Activated naive CD4-positive, alpha-beta T cell treated with anti-CD3 and anti-CD28 coated beads for 36 hours (primary cell): ENCODE data around the gene RFC4. TPM values are rescaled to one million over a fixed set of nuclear protein-coding genes. Genes with fewer than 3 reads are reported as not detected.
A peak's percentile ranks its signal among the peaks of the same experiment; 100 is the strongest.

ENCODE experiments used
- CTCF ChIA-PET: fragments of 350-600 bp; sonication (Branson Sonifier 250); formaldehyde crosslinking; loops from one replicate; lab custom pipeline; 2021; ENCODE audit warnings: antibody characterized with exemption; lab: Charles Lee
- DNase-seq: peaks from one replicate; pipeline ENCODE4 v3.0.0-alpha.2; 2020
- H3K27ac Mint-ChIP-seq: one replicate; pipeline ENCODE4 v1.8.0; 2021; ENCODE audit warnings: mild to moderate bottlenecking, mixed read lengths
- H3K27me3 Mint-ChIP-seq: one replicate; pipeline ENCODE4 v1.8.0; 2021; ENCODE audit warnings: low read depth, mixed read lengths
- H3K36me3 Mint-ChIP-seq: one replicate; pipeline ENCODE4 v1.8.0; 2021; ENCODE audit warnings: low read depth, mixed read lengths
- H3K4me1 Mint-ChIP-seq: one replicate; pipeline ENCODE4 v1.8.0; 2021; ENCODE audit warnings: low read depth, mixed read lengths
- H3K4me3 Mint-ChIP-seq: one replicate; pipeline ENCODE4 v1.8.0; 2021; ENCODE audit warnings: mild to moderate bottlenecking, moderate library complexity, mixed read lengths
- H3K9me3 Mint-ChIP-seq: one replicate; pipeline ENCODE4 v1.8.0; 2021; ENCODE audit warnings: mixed read lengths
- intact Hi-C: fragments of 100-400 bp; cut with micrococcal nuclease; formaldehyde crosslinking; loops from one replicate; pipeline ENCODE4 v1.15.1; 2023
- total RNA-seq, 2 experiments: library from RNA; stranded (reverse); gene quantifications; one replicate each; pipeline ENCODE4 v1.2.3, GENCODE V29; 2021

The RFC4 gene
- total RNA-seq, 2 experiments from 2014 or later = 135 to 136 TPM

DNA sequence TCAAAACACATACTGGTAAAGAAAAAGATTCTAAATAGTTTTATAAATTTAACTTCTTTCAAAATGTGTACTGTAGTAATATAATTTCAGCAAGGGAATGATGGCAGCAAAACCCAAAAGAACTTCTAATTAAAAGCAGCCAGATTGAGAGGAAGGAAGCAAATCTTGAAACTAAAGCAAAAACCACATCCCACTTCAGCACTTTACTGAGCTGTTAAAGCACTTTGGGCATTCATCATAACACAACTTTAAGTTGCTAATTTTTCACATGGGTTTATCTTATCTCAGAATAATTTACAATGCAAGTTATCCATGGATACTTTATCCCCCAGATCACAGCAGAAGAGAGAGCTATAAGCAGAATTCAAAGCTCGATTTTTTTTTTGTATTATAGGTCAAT lies 6.0 kb downstream of the RFC4 start:
- H3K27ac Mint-ChIP-seq = no peak overlapping the region
- no peaks in the 10 kb centered on the region for H3K9me3 Mint-ChIP-seq
- H3K36me3 Mint-ChIP-seq = peaks cover 61% of the 10 kb centered on the region
- no peaks in the 10 kb centered on the region for H3K27me3 Mint-ChIP-seq
- DNase-seq = no peak
- CTCF ChIA-PET = interaction anchor here (1.0 kb wide), 1 partner anchor 22 kb away, joined by 3 read pairs; no protein-coding TSS in a partner anchor
- H3K4me3 Mint-ChIP-seq = no peak overlapping the region
- peaks cover 21% of the 10 kb centered on the region for H3K4me1 Mint-ChIP-seq
- intact Hi-C loops = no loop called here

GRCh38 chr3:186798239-186798874 lies 7.9 kb downstream of the RFC4 start:
- H3K4me3 Mint-ChIP-seq = no peak overlapping the region
- CTCF ChIA-PET = interaction anchor here (1.1 to 1.5 kb wide), 3 partner anchors 23 to 352 kb away, joined by 4 to 5 read pairs (median 4); no protein-coding TSS in a partner anchor
- intact Hi-C loops = no loop called here
- H3K27ac Mint-ChIP-seq = no peak overlapping the region
- DNase-seq = no peak
- H3K27me3 Mint-ChIP-seq = no peaks in the 10 kb centered on the region
- H3K36me3 Mint-ChIP-seq = peaks cover 66% of the 10 kb centered on the region
- H3K4me1 Mint-ChIP-seq = peaks cover 13% of the 10 kb centered on the region
- no peaks in the 10 kb centered on the region for H3K9me3 Mint-ChIP-seq

DNA sequence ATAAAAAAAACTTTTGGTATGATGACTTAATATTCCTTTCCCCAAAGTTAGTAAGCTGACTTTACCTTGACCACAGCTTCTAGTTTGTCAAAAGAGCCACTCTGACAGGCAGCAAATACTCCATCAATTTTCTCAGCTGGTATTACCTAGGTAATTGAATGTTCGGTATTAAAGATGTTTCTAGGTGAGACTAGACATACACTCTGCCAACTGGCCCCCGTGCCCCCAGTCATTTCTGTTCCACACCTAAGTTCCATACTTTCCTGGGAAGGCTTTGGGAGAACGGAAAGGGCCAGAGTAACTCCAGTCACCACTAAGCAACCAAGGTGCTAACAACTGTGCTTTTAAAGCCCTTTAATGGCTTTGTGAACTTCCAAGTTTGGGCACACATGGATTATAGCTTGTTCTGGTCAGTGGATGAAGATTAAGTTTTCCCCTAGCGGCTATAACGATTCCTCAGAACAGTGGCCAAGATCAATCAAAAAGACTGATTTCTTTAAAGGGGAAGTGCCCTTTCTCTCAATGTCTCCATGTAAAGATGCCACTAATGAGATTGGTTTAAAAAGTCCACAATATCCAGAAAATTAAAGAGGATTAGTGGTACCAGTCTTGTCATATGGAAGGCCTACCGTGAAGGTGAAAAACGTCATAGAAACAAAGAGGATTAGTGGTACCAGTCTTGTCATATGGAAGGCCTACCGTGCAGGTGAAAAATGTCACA lies 15.9 kb downstream of the RFC4 start:
- CTCF ChIA-PET = no interaction called here
- Mint-ChIP-seq H3K9me3 (no peaks in the 10 kb centered on the region), H3K27ac (peak overlapping the region; percentile 56), H3K4me3 (no peak overlapping the region), H3K27me3 (no peaks in the 10 kb centered on the region), H3K4me1 (peaks cover 39% of the 10 kb centered on the region), H3K36me3 (peaks cover 62% of the 10 kb centered on the region)
- intact Hi-C loops = no loop called here
- no peak for DNase-seq

- Mint-ChIP-seq H3K27me3 (no peaks in the 10 kb centered on the region), H3K27ac (peak overlapping the region; percentile 6), H3K9me3 (no peaks in the 10 kb centered on the region), H3K4me1 (peaks cover 39% of the 10 kb centered on the region), H3K36me3 (peaks cover 67% of the 10 kb centered on the region), H3K4me3 (peak overlapping the region; percentile 20)
- no peak for DNase-seq
- CTCF ChIA-PET = no interaction called here
- intact Hi-C loops = no loop called here
Observed at GRCh38 chr3:186789554-186790260, 16.6 kb downstream of the RFC4 start.

DNA sequence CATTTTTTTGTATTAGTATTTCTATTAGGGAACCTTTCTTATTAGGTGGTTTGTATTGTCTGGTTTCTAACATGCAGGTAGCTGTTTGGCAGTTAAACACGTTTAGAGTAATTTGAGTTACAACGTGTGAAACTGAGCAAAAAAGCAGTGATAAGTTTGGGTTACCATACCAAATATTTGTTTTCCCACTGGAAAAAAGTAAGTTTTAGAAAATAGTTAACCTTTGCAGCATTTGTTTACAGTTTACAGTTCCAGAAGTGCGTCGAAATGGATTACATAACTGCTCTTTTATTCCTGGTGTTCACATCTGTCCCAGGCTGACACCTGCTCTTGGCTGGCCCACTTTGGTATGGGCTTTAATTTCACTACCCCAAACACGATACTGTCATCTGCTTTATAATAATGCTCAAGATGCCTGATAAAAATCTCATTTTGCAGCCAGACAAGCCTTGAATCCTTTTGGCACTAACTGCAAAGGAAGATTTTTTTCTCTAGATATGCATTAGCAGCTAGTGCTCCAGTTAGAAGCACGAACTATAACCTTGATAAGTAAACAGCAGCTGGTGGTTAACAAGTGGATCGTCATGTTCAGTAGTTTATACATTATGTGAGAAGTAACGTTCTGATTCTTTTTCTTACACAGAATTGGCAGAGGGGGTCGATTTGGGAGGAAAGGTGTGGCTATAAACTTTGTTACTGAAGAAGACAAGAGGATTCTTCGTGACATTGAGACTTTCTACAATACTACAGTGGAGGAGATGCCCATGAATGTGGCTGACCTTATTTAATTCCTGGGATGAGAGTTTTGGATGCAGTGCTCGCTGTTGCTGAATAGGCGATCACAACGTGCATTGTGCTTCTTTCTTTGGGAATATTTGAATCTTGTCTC lies 17.6 kb downstream of the RFC4 start:
- Mint-ChIP-seq H3K36me3 (peaks cover 67% of the 10 kb centered on the region), H3K4me1 (peaks cover 39% of the 10 kb centered on the region), H3K4me3 (peak overlapping the region; percentile 99), H3K27ac (peak overlapping the region; percentile 6), H3K27me3 (no peaks in the 10 kb centered on the region), H3K9me3 (no peaks in the 10 kb centered on the region)
- no peak for DNase-seq
- CTCF ChIA-PET = no interaction called here
- intact Hi-C loops = no loop called here

DNA sequence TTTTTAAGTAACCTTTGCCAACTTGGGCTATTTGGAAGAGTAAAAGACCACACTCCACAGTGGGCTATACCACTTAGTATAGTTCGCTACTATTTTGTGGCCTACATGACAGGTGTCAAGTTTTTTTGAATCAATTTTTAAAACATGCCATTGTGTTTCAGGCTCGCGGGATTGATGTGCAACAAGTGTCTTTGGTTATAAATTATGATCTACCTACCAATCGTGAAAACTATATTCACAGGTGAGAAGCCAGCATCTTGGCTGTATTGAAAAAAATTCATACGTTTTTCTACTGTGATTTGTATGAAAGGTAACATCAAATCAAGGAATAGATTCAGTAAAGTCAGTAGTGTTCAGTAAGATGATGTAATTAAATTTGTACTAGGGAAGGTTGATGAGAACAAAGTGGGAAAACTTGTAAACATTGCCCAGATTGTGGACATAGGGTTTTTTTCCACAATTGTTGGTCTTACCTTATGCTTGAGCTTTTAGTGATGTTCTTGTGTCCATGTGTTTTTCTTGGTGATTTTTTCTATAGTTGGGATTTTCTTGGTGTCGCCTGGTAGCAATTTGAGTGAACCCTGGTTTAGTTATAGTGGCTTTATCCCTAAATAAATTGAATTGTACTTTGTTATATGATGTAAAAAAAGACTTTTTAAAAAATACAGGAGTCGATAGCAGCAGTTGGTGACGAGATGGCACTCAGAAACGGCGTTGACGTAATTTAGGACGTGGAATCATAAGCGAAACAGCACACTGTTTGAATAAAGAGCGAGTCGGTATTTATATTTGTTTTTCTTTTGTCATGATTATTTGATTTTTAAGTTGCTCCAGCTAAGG lies 18.4 kb downstream of the RFC4 start:
- intact Hi-C loops = no loop called here
- peaks cover 39% of the 10 kb centered on the region for H3K4me1 Mint-ChIP-seq
- no peak for DNase-seq
- CTCF ChIA-PET = no interaction called here
- peak overlapping the region; percentile 100 for H3K27ac Mint-ChIP-seq
- peaks cover 66% of the 10 kb centered on the region for H3K36me3 Mint-ChIP-seq
- peaks cover 3% of the 10 kb centered on the region for H3K27me3 Mint-ChIP-seq
- no peaks in the 10 kb centered on the region for H3K9me3 Mint-ChIP-seq
- H3K4me3 Mint-ChIP-seq = peak overlapping the region; percentile 99

DNA sequence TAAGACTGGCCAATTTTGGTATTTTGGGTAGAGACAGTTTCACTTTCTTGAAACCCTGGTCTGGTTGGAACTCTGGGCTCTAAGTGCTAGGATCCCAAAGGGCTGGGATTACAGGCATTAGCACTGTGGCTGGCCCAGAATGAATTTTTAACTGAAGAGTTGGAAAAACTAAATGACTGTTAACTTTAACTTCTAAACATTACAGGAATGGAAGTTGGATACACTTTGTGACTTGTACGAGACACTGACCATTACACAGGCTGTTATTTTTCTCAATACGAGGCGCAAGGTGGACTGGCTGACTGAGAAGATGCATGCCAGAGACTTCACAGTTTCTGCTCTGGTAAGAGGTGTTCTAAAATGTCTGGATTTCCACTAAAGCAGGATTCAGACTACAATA lies 19.4 kb downstream of the RFC4 start:
- Mint-ChIP-seq H3K4me1 (peaks cover 44% of the 10 kb centered on the region), H3K4me3 (peak overlapping the region; percentile 99), H3K9me3 (no peaks in the 10 kb centered on the region), H3K27me3 (peaks cover 3% of the 10 kb centered on the region), H3K27ac (peak overlapping the region; percentile 100), H3K36me3 (peaks cover 65% of the 10 kb centered on the region)
- CTCF ChIA-PET = no interaction called here
- no peak for DNase-seq
- intact Hi-C loops = no loop called here

- peaks cover 40% of the 10 kb centered on the region for H3K4me1 Mint-ChIP-seq
Observed at GRCh38 chr3:186785495-186786018, 20.7 kb downstream of the RFC4 start.

DNA sequence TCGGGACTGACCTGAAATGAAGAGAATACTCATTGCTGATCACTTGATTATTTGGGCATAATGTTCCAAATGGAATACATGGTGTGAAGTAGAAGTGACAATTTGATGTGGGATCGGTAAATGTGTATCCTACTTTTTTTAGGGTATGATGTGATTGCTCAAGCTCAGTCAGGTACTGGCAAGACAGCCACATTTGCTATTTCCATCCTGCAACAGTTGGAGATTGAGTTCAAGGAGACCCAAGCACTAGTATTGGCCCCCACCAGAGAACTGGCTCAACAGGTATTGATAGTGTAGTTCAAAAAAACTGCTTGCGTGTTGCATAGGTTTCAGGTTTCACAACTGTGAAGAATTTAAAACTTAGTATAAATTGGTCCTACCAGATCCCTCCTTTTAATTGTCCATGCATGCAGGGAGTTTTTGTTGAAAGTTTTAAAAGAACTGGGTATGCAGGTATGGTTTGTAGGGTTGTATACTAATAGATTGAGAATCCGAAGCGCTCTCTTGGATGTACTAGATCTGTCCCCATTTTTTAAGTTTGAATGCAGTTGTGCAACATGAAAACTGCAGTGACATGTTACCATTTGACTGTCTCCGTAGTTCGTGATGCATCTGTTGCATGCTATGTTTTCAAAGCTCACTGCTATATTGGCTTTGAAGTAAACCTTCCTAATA lies 21.3 kb downstream of the RFC4 start:
- Mint-ChIP-seq H3K4me1 (peaks cover 40% of the 10 kb centered on the region), H3K4me3 (peak overlapping the region; percentile 99), H3K27me3 (peaks cover 3% of the 10 kb centered on the region), H3K9me3 (no peaks in the 10 kb centered on the region), H3K27ac (peak overlapping the region; percentile 100), H3K36me3 (peaks cover 60% of the 10 kb centered on the region)
- CTCF ChIA-PET = interaction anchor here (1.8 to 1.9 kb wide), 2 partner anchors 168 to 170 kb away, joined by 6 read pairs; no protein-coding TSS in a partner anchor
- intact Hi-C loops = loop anchor here (5.0 kb wide), 2 partner anchors 147 to 242 kb away; partner anchors contain the start of gene ST6GAL1
- no peak for DNase-seq

More at GRCh38 chr3:186785495-186786018, 20.7 kb downstream of the RFC4 start:
- Mint-ChIP-seq H3K27me3 (peaks cover 3% of the 10 kb centered on the region), H3K9me3 (no peaks in the 10 kb centered on the region), H3K27ac (peak overlapping the region; percentile 100), H3K4me3 (peak overlapping the region; percentile 99), H3K36me3 (peaks cover 61% of the 10 kb centered on the region)
- DNase-seq = no peak
- CTCF ChIA-PET = interaction anchor here (1.8 to 1.9 kb wide), 2 partner anchors 169 to 171 kb away, joined by 6 read pairs; no protein-coding TSS in a partner anchor
- intact Hi-C loops = no loop called here

- Mint-ChIP-seq H3K9me3 (no peaks in the 10 kb centered on the region), H3K4me3 (peak overlapping the region; percentile 99), H3K4me1 (peaks cover 37% of the 10 kb centered on the region), H3K27me3 (peaks cover 3% of the 10 kb centered on the region), H3K27ac (peak overlapping the region; percentile 100), H3K36me3 (peaks cover 56% of the 10 kb centered on the region)
- intact Hi-C loops = loop anchor here (1.0 to 5.0 kb wide), 8 partner anchors 12 to 847 kb away; partner anchors contain the start of genes DNAJB11, RFC4 and ST6GAL1
- peak; percentile 83 for DNase-seq
- CTCF ChIA-PET = interaction anchor here (0.6 to 1.9 kb wide), 5 partner anchors 12 to 251 kb away, joined by 3 to 6 read pairs (median 4); no protein-coding TSS in a partner anchor
Observed at GRCh38 chr3:186783731-186784515, 22.4 kb downstream of the RFC4 start.
